Nephron (organoid): ENCODE data around the gene FAM117B.

Experiments
- H3K27ac Mint-ChIP-seq, 3 experiments: 2 replicates each; pipeline ENCODE4 v1.8.0; 2020; ENCODE audit warnings: mixed read lengths in 3 of 3, mild to moderate bottlenecking in 2 of 3, moderate library complexity in 1 of 3
- H3K27me3 Mint-ChIP-seq: 2 replicates; pipeline ENCODE4 v1.8.0; 2021; ENCODE audit warnings: low read depth, mild to moderate bottlenecking, moderate library complexity, mixed read lengths
- H3K36me3 Mint-ChIP-seq: 2 replicates; pipeline ENCODE4 v1.8.0; 2020; ENCODE audit warnings: low read depth, mixed read lengths
- H3K4me1 Mint-ChIP-seq: 2 replicates; pipeline ENCODE4 v1.8.0; 2020; ENCODE audit warnings: mixed read lengths
- H3K4me3 Mint-ChIP-seq, 3 experiments: 2 replicates each; pipeline ENCODE4 v1.8.0; 2020; ENCODE audit warnings: mild to moderate bottlenecking in 3 of 3, mixed read lengths in 3 of 3, moderate library complexity in 2 of 3
- H3K9me3 Mint-ChIP-seq: 2 replicates; pipeline ENCODE4 v1.8.0; 2020; ENCODE audit warnings: mixed read lengths
- CTCF ChIP-seq, 3 experiments: fragments of 200-600 bp; sonication (generic); IDR thresholded peaks; one replicate each; pipeline ENCODE4 v1.5.0; 2021; ENCODE audit warnings: antibody characterized with exemption in 3 of 3; ENCODE audit not compliant: unreplicated experiment in 3 of 3

The FAM117B gene

DNA sequence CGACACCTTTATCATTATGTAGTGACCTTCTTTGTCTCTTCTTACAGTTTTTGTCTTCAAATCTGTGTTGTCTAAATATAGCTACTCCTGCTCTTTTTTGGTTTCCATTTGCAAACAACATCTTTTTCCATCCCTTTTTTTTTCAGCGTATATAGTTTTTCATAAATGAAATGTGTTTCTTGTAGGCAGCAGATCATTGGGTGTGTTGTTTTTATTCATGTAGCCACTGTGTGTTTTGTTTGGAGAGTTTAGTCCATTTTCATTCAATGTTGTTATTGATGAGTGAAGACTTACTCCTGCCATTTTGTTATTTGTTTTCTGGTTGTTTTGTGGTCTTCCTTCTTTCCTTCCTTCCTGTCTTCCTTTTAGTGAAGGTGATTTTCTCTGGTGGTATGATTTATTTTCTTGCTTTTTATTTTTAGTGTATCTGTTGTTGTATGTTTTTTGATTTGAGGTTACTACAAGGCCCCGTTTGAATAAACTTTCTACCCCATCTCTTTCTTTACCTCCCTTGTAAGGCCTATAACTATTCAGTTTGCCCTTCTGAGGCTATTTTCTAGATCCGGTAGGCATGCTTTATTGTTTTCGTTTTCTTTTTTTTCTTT, 81.4 kb downstream of the FAM117B start:
- Mint-ChIP-seq H3K4me1 (no peaks in the 10 kb centered on the region), H3K27ac (no peak overlapping the region), H3K36me3 (peaks cover 57% of the 10 kb centered on the region), H3K27me3 (peaks cover 4% of the 10 kb centered on the region), H3K4me3 (no peak overlapping the region), H3K9me3 (peaks cover 46% of the 10 kb centered on the region)
- TF ChIP-seq CTCF (IDR thresholded peaks at IDR 0.05; ENCODE audit: unreplicated experiment in 3 of 3), result no peak

- Mint-ChIP-seq H3K27me3 (peaks cover 4% of the 10 kb centered on the region), H3K27ac (no peak overlapping the region), H3K9me3 (peaks cover 38% of the 10 kb centered on the region), H3K4me1 (no peaks in the 10 kb centered on the region), H3K4me3 (no peak overlapping the region), H3K36me3 (peaks cover 48% of the 10 kb centered on the region)
- TF ChIP-seq CTCF (IDR thresholded peaks at IDR 0.05; ENCODE audit: unreplicated experiment in 3 of 3), result no peak
Measured at GRCh38 chr2:202716953-202717597, 82.3 kb downstream of the FAM117B start.

- TF ChIP-seq CTCF (IDR thresholded peaks at IDR 0.05; ENCODE audit: unreplicated experiment in 3 of 3), result no peak
- Mint-ChIP-seq H3K9me3 (peaks cover 31% of the 10 kb centered on the region), H3K4me3 (no peak overlapping the region), H3K36me3 (peaks cover 41% of the 10 kb centered on the region), H3K4me1 (no peaks in the 10 kb centered on the region), H3K27ac (no peak overlapping the region), H3K27me3 (peaks cover 4% of the 10 kb centered on the region)
Measured at GRCh38 chr2:202717598-202718310, 83.0 kb downstream of the FAM117B start.

- Mint-ChIP-seq H3K9me3 (peaks cover 22% of the 10 kb centered on the region), H3K27me3 (peaks cover 4% of the 10 kb centered on the region), H3K36me3 (peaks cover 33% of the 10 kb centered on the region), H3K4me3 (no peak overlapping the region), H3K4me1 (no peaks in the 10 kb centered on the region), H3K27ac (no peak overlapping the region)
- no peak for TF ChIP-seq CTCF (IDR thresholded peaks at IDR 0.05; ENCODE audit: unreplicated experiment in 3 of 3)
Measured at GRCh38 chr2:202718614-202719013, 83.8 kb downstream of the FAM117B start.

DNA sequence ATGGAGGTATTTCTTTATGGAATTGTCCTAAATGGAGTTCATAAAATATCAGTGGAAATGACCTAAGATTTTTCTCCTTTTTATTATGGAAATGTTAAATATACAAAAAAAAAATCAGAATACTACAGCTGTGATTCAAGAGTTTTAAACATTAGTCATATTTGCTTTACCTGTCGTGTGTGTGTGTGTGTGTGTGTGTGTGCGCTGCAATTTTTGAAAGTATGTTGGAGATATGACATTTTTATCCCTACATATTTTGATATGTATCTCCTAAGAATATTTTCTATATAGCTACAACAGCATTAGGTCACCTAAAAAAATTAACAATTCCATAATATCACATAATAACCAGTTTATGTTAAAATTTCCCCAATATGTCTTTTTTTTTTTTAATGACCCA, 85.5 kb downstream of the FAM117B start:
- peaks cover 4% of the 10 kb centered on the region for H3K27me3 Mint-ChIP-seq

More for the DNA sequence above, 85.5 kb downstream of the FAM117B start:
- H3K27ac Mint-ChIP-seq, result no peak overlapping the region
- no peak for TF ChIP-seq CTCF (IDR thresholded peaks at IDR 0.05; ENCODE audit: unreplicated experiment in 3 of 3)
- H3K4me3 Mint-ChIP-seq, result no peak overlapping the region
- peaks cover 17% of the 10 kb centered on the region for H3K9me3 Mint-ChIP-seq
- H3K4me1 Mint-ChIP-seq, result no peaks in the 10 kb centered on the region
- H3K36me3 Mint-ChIP-seq, result peaks cover 29% of the 10 kb centered on the region
